Measurements from ENCODE around the gene C17orf75. TPM values are rescaled to one million over a fixed set of nuclear protein-coding genes. Genes with fewer than 3 reads are reported as not detected.

C17orf75 gene
- total RNA-seq, 1 donor from 2014 or later: 16.8 TPM

GRCh38 chr17:32285306-32285705 lies 56.7 kb downstream of the C17orf75 start:
- no peak for TF ChIP-seq CTCF (IDR thresholded peaks at IDR 0.05; ENCODE audit: insufficient read depth, low read length, severe bottlenecking)
- H3K4me3 ChIP-seq (ENCODE audit: low read depth, low read length): no peak overlapping the region
- DNase-seq (ENCODE audit: low read depth) (no peak), FAIRE-seq (no peak)
- H3K27me3 ChIP-seq (ENCODE audit: control insufficient read depth, insufficient read depth, low read length): no peaks in the 10 kb centered on the region
- H3K36me3 ChIP-seq (ENCODE audit: control insufficient read depth, insufficient read depth, low read length): no peaks in the 10 kb centered on the region

DNA sequence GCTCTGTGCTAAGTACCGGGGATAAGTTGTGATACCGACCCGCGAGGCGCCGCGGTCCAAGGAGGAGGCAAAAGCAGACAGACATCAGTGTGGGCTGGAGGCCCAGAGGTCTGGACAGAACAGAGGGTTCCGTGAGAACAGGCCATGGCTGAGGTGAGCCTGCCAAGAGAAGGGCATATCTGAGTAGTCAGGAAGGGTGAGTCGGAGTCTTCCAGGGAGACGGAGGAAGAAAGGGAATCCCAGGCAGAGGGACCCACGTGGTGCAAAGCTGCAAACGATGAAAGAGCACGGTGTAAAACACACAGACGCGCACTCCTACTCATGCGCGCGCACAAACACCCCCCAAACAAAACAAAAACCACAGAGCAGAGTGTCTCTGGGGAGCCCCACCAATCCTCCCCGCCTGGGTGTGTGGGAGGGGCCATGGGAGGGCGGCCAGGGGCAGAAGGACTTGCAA lies 58.2 kb downstream of the C17orf75 start:
- no peaks in the 10 kb centered on the region for H3K36me3 ChIP-seq (ENCODE audit: control insufficient read depth, insufficient read depth, low read length)
- H3K27me3 ChIP-seq (ENCODE audit: control insufficient read depth, insufficient read depth, low read length): no peaks in the 10 kb centered on the region
- no peak for TF ChIP-seq CTCF (IDR thresholded peaks at IDR 0.05; ENCODE audit: insufficient read depth, low read length, severe bottlenecking)
- DNase-seq (ENCODE audit: low read depth): peak; percentile 13
- no peak for FAIRE-seq
- H3K4me3 ChIP-seq (ENCODE audit: low read depth, low read length): no peak overlapping the region

DNA sequence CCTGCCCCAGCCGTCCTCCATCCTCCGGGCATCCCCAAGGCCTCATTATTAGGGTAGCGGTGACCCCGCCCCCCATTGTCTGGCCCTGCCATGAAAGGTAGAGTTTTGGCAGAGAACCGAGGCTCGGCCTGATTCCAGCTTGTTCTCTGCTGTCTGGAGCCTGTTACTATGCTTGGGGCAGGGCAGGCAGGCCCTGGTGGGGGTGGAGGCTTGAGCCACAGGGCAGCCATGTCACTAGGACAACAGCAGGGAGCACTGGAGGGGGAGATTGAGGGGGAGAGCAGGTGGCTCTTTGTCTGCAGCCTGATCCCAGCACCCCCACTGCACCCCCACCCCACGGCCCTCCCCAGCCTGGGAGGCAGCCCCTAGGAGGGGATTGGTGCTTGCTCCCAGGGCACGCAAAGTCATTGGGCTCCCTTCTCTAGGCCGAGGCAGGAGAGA lies 60.9 kb downstream of the C17orf75 start:
- FAIRE-seq (no peak), DNase-seq (ENCODE audit: low read depth) (no peak)
- Histone ChIP-seq H3K4me3 (ENCODE audit: low read depth, low read length) (no peak overlapping the region), H3K36me3 (ENCODE audit: control insufficient read depth, insufficient read depth, low read length) (no peaks in the 10 kb centered on the region), H3K27me3 (ENCODE audit: control insufficient read depth, insufficient read depth, low read length) (no peaks in the 10 kb centered on the region)
- TF ChIP-seq CTCF (IDR thresholded peaks at IDR 0.05; ENCODE audit: insufficient read depth, low read length, severe bottlenecking): no peak

- no peak for DNase-seq (ENCODE audit: low read depth)
- H3K36me3 ChIP-seq (ENCODE audit: control insufficient read depth, insufficient read depth, low read length): no peaks in the 10 kb centered on the region
- no peaks in the 10 kb centered on the region for H3K27me3 ChIP-seq (ENCODE audit: control insufficient read depth, insufficient read depth, low read length)
- no peak for TF ChIP-seq CTCF (IDR thresholded peaks at IDR 0.05; ENCODE audit: insufficient read depth, low read length, severe bottlenecking)
- no peak overlapping the region for H3K4me3 ChIP-seq (ENCODE audit: low read depth, low read length)
- no peak for FAIRE-seq
These were observed 61.9 kb downstream of the C17orf75 start for GRCh38 chr17:32279891-32280716.

DNA sequence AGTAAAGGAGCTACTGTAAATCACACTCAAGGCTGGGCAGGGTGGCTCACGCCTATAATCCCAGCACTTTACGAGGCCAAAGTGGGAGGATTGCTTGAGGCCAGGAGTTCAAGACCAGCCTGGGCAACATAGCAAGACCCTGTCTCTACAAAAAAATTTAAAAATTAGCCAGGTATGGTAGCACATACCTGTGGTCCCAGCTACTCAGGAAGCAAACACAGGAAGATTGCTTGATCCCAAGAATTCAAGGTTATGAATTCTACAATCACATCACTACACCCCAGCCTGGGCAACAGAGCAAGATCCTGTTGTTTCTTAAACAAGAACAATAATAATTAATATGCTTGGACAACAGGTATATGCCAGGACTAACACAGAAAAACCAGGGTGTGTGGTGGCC lies 63.2 kb downstream of the C17orf75 start:
- FAIRE-seq (no peak), DNase-seq (ENCODE audit: low read depth) (no peak)
- no peak overlapping the region for H3K4me3 ChIP-seq (ENCODE audit: low read depth, low read length)
- H3K36me3 ChIP-seq (ENCODE audit: control insufficient read depth, insufficient read depth, low read length): no peaks in the 10 kb centered on the region
- no peak for TF ChIP-seq CTCF (IDR thresholded peaks at IDR 0.05; ENCODE audit: insufficient read depth, low read length, severe bottlenecking)
- H3K27me3 ChIP-seq (ENCODE audit: control insufficient read depth, insufficient read depth, low read length): no peaks in the 10 kb centered on the region

Other genes with a start within 250 kb of the C17orf75 start
- 40.3 and 41.6 TPM in 2 replicates for gene RHOT1, start 199.7 kb downstream of the C17orf75 start, total RNA-seq
- not detected in 2 replicates for gene RHBDL3, start 76.3 kb downstream of the C17orf75 start, total RNA-seq
- 58.7 and 64.1 TPM in 2 replicates for gene ZNF207, start 8.0 kb upstream of the C17orf75 start, total RNA-seq
- gene PSMD11, start 102.3 kb upstream of the C17orf75 start, total RNA-seq: 74.2 and 98.2 TPM in 2 replicates
- 2.9 and 5.5 TPM in 2 replicates for gene CDK5R1, start 144.8 kb upstream of the C17orf75 start, total RNA-seq